ENCODE results near the gene GNAO1. TPM values are rescaled to one million over a fixed set of nuclear protein-coding genes. Genes with fewer than 3 reads are reported as not detected.

Gene GNAO1
- total RNA-seq, 1 donor from 2014 or later, result 0.53 TPM

DNA sequence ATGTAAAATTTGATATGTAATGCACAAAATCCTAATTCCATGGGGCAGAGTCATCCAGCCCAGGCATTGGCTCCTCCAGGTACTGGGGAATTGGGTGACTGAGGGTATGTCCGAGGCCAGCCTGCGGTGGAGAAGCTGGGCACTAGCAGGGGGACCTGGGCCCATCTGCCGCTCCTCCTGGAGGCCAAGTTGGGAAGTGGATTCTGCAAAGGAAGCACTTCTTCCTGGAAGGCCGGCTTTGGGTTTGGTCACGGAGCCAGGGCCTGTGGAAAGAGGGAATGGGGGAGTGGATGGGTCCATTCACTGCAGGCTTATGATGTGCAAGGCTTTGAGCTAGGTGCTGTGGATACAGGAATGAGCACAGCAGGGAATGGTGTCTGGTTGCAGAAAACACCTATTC, 85.8 kb downstream of the GNAO1 start:
- TF ChIP-seq, protein P1, sequence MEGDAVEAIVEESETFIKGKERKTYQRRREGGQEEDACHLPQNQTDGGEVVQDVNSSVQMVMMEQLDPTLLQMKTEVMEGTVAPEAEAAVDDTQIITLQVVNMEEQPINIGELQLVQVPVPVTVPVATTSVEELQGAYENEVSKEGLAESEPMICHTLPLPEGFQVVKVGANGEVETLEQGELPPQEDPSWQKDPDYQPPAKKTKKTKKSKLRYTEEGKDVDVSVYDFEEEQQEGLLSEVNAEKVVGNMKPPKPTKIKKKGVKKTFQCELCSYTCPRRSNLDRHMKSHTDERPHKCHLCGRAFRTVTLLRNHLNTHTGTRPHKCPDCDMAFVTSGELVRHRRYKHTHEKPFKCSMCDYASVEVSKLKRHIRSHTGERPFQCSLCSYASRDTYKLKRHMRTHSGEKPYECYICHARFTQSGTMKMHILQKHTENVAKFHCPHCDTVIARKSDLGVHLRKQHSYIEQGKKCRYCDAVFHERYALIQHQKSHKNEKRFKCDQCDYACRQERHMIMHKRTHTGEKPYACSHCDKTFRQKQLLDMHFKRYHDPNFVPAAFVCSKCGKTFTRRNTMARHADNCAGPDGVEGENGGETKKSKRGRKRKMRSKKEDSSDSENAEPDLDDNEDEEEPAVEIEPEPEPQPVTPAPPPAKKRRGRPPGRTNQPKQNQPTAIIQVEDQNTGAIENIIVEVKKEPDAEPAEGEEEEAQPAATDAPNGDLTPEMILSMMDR (IDR thresholded peaks at IDR 0.05), result no peak
- H3K4me1 ChIP-seq, result no peaks in the 10 kb centered on the region
- H3K27me3 ChIP-seq, result no peaks in the 10 kb centered on the region
- DNase-seq (ENCODE audit: low spot score in 2 of 2), result no peak
- H3K27ac ChIP-seq, result no peak overlapping the region
- H3K4me3 ChIP-seq, result no peak overlapping the region
- H3K36me3 ChIP-seq, result no peaks in the 10 kb centered on the region
- intact Hi-C loops (cut with DNase I), result no loop called here
- no peaks in the 10 kb centered on the region for H3K9me3 ChIP-seq

GRCh38 chr16:56278196-56278855, 87.0 kb downstream of the GNAO1 start:
- Histone ChIP-seq H3K27me3 (no peaks in the 10 kb centered on the region), H3K4me1 (no peaks in the 10 kb centered on the region), H3K36me3 (no peaks in the 10 kb centered on the region), H3K9me3 (no peaks in the 10 kb centered on the region), H3K27ac (no peak overlapping the region), H3K4me3 (no peak overlapping the region)
- intact Hi-C loops (cut with DNase I), result no loop called here
- TF ChIP-seq, protein P1 (IDR thresholded peaks at IDR 0.05), result no peak
- DNase-seq (ENCODE audit: low spot score in 2 of 2), result no peak

DNA sequence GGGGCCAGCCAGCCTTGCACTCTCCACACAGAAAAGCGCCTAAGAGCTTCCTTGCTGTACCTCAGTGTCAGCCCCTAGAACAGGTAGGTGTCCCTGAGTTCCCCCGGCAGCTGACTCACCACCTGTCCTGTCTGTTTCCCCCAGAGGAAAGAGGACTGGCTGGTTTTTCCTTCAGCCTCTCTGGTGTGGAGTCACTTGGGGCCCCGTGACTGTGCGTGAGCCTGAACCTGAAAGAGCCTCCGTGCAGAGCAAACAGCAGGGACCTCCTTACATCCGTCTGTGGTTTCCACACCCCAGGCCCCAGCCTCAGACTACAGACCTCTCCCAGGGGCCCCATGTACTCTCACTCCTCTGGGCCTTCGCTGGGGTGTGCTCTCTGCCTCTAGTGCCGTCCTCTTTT, 87.8 kb downstream of the GNAO1 start:
- Histone ChIP-seq H3K27ac (no peak overlapping the region), H3K4me1 (no peaks in the 10 kb centered on the region), H3K36me3 (no peaks in the 10 kb centered on the region), H3K9me3 (no peaks in the 10 kb centered on the region), H3K27me3 (no peaks in the 10 kb centered on the region), H3K4me3 (no peak overlapping the region)
- DNase-seq (ENCODE audit: low spot score in 2 of 2), result no peak
- TF ChIP-seq, protein P1 (IDR thresholded peaks at IDR 0.05), result no peak
- intact Hi-C loops (cut with DNase I), result no loop called here

- TF ChIP-seq, protein P1 (IDR thresholded peaks at IDR 0.05), result no peak
These were observed 88.6 kb downstream of the GNAO1 start for GRCh38 chr16:56279914-56280313.

GRCh38 chr16:56281249-56281805, 90.0 kb downstream of the GNAO1 start:
- Histone ChIP-seq H3K36me3 (no peaks in the 10 kb centered on the region), H3K4me1 (no peaks in the 10 kb centered on the region), H3K4me3 (no peak overlapping the region), H3K27ac (no peak overlapping the region), H3K9me3 (no peaks in the 10 kb centered on the region), H3K27me3 (no peaks in the 10 kb centered on the region)
- no peak for DNase-seq (ENCODE audit: low spot score in 2 of 2)
- TF ChIP-seq, protein P1 (IDR thresholded peaks at IDR 0.05), result no peak
- intact Hi-C loops (cut with DNase I), result no loop called here

More at GRCh38 chr16:56279914-56280313, 88.6 kb downstream of the GNAO1 start:
- DNase-seq (ENCODE audit: low spot score in 2 of 2), result no peak
- no peaks in the 10 kb centered on the region for H3K36me3 ChIP-seq
- no peaks in the 10 kb centered on the region for H3K4me1 ChIP-seq
- intact Hi-C loops (cut with DNase I), result no loop called here
- no peaks in the 10 kb centered on the region for H3K9me3 ChIP-seq
- H3K27ac ChIP-seq, result no peak overlapping the region
- H3K4me3 ChIP-seq, result no peak overlapping the region
- no peaks in the 10 kb centered on the region for H3K27me3 ChIP-seq
